ENCODE data around the gene FAM184A. TPM values are rescaled to one million over a fixed set of nuclear protein-coding genes. Genes with fewer than 3 reads are reported as not detected.

The FAM184A gene
- polyA plus RNA-seq, 1 donor (not counting 4 experiments of a cell fraction or from before 2014, with no cell fraction given) = 0.20 TPM

DNA sequence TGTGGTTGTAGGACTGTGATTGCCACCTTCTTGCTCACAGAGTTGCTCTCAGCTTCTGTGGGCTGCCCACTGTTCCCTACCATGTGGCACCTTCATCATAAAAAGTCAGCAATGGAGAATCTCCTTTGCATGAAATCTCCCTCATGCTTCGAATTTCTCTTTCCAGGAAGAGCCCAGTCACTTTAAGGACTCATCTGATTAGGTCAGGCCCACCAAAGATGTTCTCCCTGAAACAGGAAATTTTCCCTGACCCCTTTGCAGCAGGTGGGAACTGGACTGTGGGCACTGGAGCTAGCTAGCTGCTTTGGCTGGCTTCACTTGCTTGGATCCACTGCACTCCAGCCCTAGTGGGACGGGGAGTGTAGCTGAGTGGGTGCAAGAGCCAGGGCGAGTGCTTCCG lies 47.7 kb upstream of the FAM184A start:
- H3K4me1 ChIP-seq (ENCODE audit: control insufficient read depth, extremely low read depth, insufficient read depth, low read length) = peaks cover 18% of the 10 kb centered on the region
- no peak overlapping the region for H3K4me3 ChIP-seq (ENCODE audit: control insufficient read depth in 2 of 3, extremely low read depth in 1 of 3, insufficient read depth in 2 of 3, low read depth in 1 of 3, low read length in 3 of 3)
- TF ChIP-seq, protein P1, sequence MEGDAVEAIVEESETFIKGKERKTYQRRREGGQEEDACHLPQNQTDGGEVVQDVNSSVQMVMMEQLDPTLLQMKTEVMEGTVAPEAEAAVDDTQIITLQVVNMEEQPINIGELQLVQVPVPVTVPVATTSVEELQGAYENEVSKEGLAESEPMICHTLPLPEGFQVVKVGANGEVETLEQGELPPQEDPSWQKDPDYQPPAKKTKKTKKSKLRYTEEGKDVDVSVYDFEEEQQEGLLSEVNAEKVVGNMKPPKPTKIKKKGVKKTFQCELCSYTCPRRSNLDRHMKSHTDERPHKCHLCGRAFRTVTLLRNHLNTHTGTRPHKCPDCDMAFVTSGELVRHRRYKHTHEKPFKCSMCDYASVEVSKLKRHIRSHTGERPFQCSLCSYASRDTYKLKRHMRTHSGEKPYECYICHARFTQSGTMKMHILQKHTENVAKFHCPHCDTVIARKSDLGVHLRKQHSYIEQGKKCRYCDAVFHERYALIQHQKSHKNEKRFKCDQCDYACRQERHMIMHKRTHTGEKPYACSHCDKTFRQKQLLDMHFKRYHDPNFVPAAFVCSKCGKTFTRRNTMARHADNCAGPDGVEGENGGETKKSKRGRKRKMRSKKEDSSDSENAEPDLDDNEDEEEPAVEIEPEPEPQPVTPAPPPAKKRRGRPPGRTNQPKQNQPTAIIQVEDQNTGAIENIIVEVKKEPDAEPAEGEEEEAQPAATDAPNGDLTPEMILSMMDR (optimal IDR thresholded peaks at IDR 0.05 in 1 of 3, IDR thresholded peaks at IDR 0.05 in 1 of 3, conservative IDR thresholded peaks at IDR 0.05 in 1 of 3; ENCODE audit: extremely low read depth in 1 of 3, insufficient read depth in 2 of 3, low read length in 3 of 3) = no peak
- no peak for TF ChIP-seq EZH2 (IDR thresholded peaks at IDR 0.05; ENCODE audit: low read length)
- H4K20me1 ChIP-seq (ENCODE audit: control insufficient read depth, extremely low read depth, insufficient read depth, low read length) = no peaks in the 10 kb centered on the region
- no peaks in the 10 kb centered on the region for H3K27me3 ChIP-seq (ENCODE audit: control insufficient read depth, extremely low read depth, insufficient read depth, low read length)
- H3K27ac ChIP-seq (ENCODE audit: control insufficient read depth, insufficient read depth, low read length) = no peak overlapping the region
- H3K9me3 ChIP-seq (ENCODE audit: control insufficient read depth, low read depth, low read length) = no peaks in the 10 kb centered on the region
- H3K9me1 ChIP-seq (ENCODE audit: control insufficient read depth, extremely low read depth, insufficient read depth, low read length) = no peaks in the 10 kb centered on the region
- H3K9ac ChIP-seq (ENCODE audit: control insufficient read depth, extremely low read depth, insufficient read depth, low read length) = no peak overlapping the region
- H3K4me2 ChIP-seq (ENCODE audit: control insufficient read depth, extremely low read depth, insufficient read depth, low read depth, low read length) = no peak overlapping the region
- DNase-seq (ENCODE audit: low read depth, low spot score) = no peak
- FAIRE-seq = no peak
- no peak overlapping the region for H2AFZ ChIP-seq (ENCODE audit: control insufficient read depth, low read length)
- dilution Hi-C loops (cut with MboI; ENCODE audit: extremely low pct_ligation_motif_present, low sequenced_read_pairs) = no loop called here
- no peaks in the 10 kb centered on the region for H3K79me2 ChIP-seq (ENCODE audit: control insufficient read depth, insufficient read depth, low read length)
- no peaks in the 10 kb centered on the region for H3K36me3 ChIP-seq (ENCODE audit: control insufficient read depth in 2 of 2, extremely low read depth in 1 of 2, insufficient read depth in 2 of 2, low read length in 2 of 2)

- Histone ChIP-seq H3K4me3 (ENCODE audit: control insufficient read depth in 2 of 3, extremely low read depth in 1 of 3, insufficient read depth in 2 of 3, low read depth in 1 of 3, low read length in 3 of 3) (no peak overlapping the region), H3K79me2 (ENCODE audit: control insufficient read depth, insufficient read depth, low read length) (no peaks in the 10 kb centered on the region), H3K36me3 (ENCODE audit: control insufficient read depth in 2 of 2, extremely low read depth in 1 of 2, insufficient read depth in 2 of 2, low read length in 2 of 2) (no peaks in the 10 kb centered on the region), H3K27me3 (ENCODE audit: control insufficient read depth, extremely low read depth, insufficient read depth, low read length) (no peaks in the 10 kb centered on the region), H2AFZ (ENCODE audit: control insufficient read depth, low read length) (no peak overlapping the region), H3K9ac (ENCODE audit: control insufficient read depth, extremely low read depth, insufficient read depth, low read length) (no peak overlapping the region), H3K9me3 (ENCODE audit: control insufficient read depth, low read depth, low read length) (no peaks in the 10 kb centered on the region), H3K4me2 (ENCODE audit: control insufficient read depth, extremely low read depth, insufficient read depth, low read depth, low read length) (no peak overlapping the region), H3K27ac (ENCODE audit: control insufficient read depth, insufficient read depth, low read length) (no peak overlapping the region), H3K9me1 (ENCODE audit: control insufficient read depth, extremely low read depth, insufficient read depth, low read length) (no peaks in the 10 kb centered on the region), H4K20me1 (ENCODE audit: control insufficient read depth, extremely low read depth, insufficient read depth, low read length) (no peaks in the 10 kb centered on the region), H3K4me1 (ENCODE audit: control insufficient read depth, extremely low read depth, insufficient read depth, low read length) (peaks cover 17% of the 10 kb centered on the region)
- DNase-seq (ENCODE audit: low read depth, low spot score) (no peak), FAIRE-seq (no peak)
- dilution Hi-C loops (cut with MboI; ENCODE audit: extremely low pct_ligation_motif_present, low sequenced_read_pairs) = no loop called here
- TF ChIP-seq, protein P1 (optimal IDR thresholded peaks at IDR 0.05 in 1 of 3, IDR thresholded peaks at IDR 0.05 in 1 of 3, conservative IDR thresholded peaks at IDR 0.05 in 1 of 3; ENCODE audit: extremely low read depth in 1 of 3, insufficient read depth in 2 of 3, low read length in 3 of 3) = no peak
- no peak for TF ChIP-seq EZH2 (IDR thresholded peaks at IDR 0.05; ENCODE audit: low read length)
These were observed 47.1 kb upstream of the FAM184A start for GRCh38 chr6:119125576-119125975.

Data from keratinocyte (primary cell).